AG09309 (cell line): ENCODE data around the gene RCVRN.

Experiments
- DNase-seq: peaks from one replicate; pipeline ENCODE4 v3.0.0-alpha.2; 2010; ENCODE audit warnings: low read depth
- H3K4me3 ChIP-seq: 2 replicates; pipeline ENCODE4 v1.5.1; 2011; ENCODE audit warnings: mild to moderate bottlenecking, low read depth, low read length, moderate library complexity; ENCODE audit not compliant: control insufficient read depth
- TF ChIP-seq, protein P1 (sequence below): IDR thresholded peaks from 2 replicates; pipeline ENCODE4 v1.5.1; 2011; ENCODE audit warnings: mild to moderate bottlenecking, low read depth, low read length, inconsistent platforms; ENCODE audit not compliant: insufficient read depth, control insufficient read depth; ENCODE audit errors: missing control alignments

RCVRN gene

DNA sequence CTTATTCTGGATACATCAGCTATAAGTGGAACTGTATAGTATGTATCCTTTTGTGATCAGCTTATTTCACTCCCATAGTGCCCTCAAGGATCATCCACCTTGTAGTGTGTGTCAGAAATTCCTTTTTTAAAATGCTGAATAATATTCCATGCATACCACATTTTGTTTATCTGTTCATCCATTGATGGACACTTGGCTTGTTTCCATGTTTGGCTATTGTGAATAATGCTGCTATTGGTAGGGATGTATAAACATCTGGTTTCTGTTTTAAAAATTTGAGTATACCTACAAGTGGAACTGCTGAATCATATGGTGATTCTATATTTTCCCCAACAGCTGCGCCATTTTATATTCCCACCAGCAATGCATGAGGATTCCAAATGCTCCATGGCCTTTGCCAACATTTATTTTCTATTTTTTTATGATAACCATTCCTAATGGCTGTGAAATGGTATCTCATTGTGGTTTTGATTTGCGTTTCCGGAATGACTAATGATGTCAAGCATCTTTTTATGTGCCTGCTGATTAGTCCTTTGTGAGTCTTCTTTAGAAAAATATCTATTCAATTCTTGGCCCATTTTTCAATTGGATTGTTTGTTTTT lies 11.6 kb downstream of the RCVRN start:
- TF ChIP-seq, protein P1, sequence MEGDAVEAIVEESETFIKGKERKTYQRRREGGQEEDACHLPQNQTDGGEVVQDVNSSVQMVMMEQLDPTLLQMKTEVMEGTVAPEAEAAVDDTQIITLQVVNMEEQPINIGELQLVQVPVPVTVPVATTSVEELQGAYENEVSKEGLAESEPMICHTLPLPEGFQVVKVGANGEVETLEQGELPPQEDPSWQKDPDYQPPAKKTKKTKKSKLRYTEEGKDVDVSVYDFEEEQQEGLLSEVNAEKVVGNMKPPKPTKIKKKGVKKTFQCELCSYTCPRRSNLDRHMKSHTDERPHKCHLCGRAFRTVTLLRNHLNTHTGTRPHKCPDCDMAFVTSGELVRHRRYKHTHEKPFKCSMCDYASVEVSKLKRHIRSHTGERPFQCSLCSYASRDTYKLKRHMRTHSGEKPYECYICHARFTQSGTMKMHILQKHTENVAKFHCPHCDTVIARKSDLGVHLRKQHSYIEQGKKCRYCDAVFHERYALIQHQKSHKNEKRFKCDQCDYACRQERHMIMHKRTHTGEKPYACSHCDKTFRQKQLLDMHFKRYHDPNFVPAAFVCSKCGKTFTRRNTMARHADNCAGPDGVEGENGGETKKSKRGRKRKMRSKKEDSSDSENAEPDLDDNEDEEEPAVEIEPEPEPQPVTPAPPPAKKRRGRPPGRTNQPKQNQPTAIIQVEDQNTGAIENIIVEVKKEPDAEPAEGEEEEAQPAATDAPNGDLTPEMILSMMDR, result no peak
- H3K4me3 ChIP-seq, result no peak overlapping the region
- no peak for DNase-seq

DNA sequence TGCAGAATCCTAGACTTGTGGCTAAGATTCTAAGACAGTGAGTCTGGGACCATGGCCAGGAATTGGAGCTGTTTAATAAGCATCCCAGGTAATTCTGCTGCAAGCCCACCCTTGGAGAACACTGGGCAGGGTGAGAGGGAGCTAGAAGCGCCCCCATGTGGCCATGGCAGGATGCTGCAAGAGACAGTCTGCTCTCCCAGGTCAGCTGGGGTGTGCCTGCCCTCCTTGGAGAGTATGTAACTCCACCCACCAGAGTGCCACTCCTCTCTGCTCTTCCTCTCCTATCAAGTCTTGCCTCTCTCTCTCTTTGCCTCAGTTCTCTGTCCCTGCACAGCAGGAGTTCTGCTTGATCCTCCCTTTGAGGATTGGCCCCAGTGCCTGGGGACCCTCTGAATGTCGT lies 14.9 kb downstream of the RCVRN start:
- no peak for DNase-seq
- TF ChIP-seq, protein P1, result no peak
- no peak overlapping the region for H3K4me3 ChIP-seq

DNA sequence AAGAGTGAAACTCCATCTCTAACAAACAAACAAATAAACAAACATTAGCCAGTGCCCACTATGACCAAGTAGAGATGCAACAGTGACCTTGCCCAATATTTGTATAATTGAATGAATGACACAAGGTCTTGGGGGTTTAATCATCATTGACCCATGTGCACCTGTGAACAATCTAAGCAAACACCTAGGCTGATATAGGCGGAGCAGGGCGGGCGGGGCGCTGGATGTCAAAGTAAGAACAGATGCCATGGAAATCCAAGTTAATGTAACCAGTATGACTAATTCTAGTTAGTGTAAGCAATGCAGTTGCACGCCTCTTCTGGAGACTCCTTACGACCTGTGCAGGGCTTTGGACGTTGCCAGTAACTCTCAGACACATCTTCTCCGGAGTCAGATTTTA lies 17.6 kb downstream of the RCVRN start:
- H3K4me3 ChIP-seq, result no peak overlapping the region
- TF ChIP-seq, protein P1, result no peak
- DNase-seq, result no peak

DNA sequence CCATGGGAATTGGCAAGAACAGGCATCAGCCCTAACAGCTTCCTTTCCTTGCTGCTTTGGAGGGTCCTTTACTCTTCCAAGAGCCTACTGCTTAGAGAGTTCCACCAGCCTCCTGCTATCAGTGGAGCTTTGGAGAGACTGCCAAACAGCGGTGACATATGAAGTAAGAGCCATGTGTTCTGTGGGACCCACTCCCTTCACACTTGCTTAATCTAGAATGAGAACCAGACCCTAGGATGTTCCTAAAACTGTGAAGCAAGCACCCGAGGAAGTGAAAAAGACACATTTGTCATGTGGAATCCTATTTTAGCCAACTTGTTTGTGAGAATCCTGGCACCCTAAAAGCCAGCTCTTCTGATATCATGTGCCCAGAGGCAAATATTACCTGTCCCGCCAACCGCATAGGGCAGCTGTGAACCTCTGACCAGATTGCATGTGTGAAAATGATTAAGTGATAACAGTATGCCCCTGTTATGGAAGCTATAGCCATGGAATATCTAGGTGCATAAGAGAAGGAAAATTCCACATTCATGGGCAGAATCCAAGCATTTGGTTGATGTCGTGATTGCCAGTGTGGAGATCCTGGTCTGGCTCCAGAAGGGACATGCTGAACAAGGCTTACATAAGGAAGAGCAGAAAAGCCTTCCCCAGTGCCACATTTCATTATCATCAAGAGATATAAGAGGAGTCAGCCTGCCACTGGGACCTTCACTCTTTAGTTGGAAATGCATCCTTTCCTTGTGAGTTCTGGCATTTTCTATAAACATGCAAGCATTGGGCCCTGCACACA lies 18.7 kb downstream of the RCVRN start:
- no peak for DNase-seq
- TF ChIP-seq, protein P1, result no peak

DNA sequence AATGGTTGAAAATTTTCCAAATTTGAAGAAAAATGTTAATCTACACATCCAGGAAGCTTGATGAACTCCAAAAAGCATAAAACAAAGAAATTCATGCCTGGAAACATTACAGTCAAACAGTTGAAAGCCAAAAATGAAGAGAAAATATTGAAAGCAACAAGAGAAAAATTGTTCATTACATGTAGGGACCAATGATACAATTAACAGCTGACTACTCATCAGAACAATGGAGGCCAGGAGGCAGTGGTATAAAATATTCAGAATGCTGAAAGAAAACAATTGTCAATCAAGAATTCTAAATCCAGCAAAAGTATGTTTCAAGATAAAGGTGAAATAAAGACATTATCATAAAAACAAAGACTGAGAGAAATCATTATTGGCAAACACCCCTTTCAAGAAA lies 21.6 kb downstream of the RCVRN start:
- TF ChIP-seq, protein P1, result no peak
- no peak overlapping the region for H3K4me3 ChIP-seq
- no peak for DNase-seq

More for the DNA sequence above, 18.7 kb downstream of the RCVRN start:
- H3K4me3 ChIP-seq, result no peak overlapping the region

DNA sequence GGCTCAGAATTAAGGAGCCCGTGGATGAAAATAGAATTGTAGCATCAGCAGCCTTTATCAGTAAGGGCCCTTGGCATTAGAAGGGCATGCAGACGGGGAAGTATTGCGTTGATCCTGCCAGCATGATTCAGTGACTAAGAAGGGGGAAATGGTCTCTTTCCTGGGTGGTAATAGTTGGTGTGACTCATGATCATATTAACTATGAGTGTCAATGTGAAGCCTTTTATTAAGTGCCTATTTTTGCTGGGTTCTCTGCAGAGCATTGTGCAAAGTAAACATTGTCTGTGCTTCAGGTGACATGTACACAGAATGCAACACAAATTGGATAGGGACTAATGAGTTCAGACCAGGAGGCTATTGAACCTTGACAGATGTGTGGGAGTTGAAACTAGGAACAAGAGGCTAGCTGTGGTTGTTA lies 24.5 kb downstream of the RCVRN start:
- DNase-seq, result no peak

More for the DNA sequence above, 24.5 kb downstream of the RCVRN start:
- TF ChIP-seq, protein P1, result no peak
- no peak overlapping the region for H3K4me3 ChIP-seq
